ENCODE data around the gene KCNMB2. TPM values are rescaled to one million over a fixed set of nuclear protein-coding genes. Genes with fewer than 3 reads are reported as not detected.

The KCNMB2 gene
- polyA plus RNA-seq, 1 of the 3 experiments (the other 2 are of a cell fraction), result not detected

- DNase-seq, result no peak
- Histone ChIP-seq H3K36me3 (replicated peaks in 1 of 2; ENCODE audit: control insufficient read depth in 1 of 2, insufficient read depth in 2 of 2, low read length in 1 of 2) (no peaks in the 10 kb centered on the region), H4K20me1 (ENCODE audit: insufficient read depth) (no peaks in the 10 kb centered on the region), H3K9me3 (no peaks in the 10 kb centered on the region), H3K4me2 (no peak overlapping the region), H3K79me2 (ENCODE audit: insufficient read depth) (no peaks in the 10 kb centered on the region), H3K27ac (ENCODE audit: low read depth in 2 of 2, low read length in 1 of 2) (no peak overlapping the region), H2AFZ (ENCODE audit: low read depth) (no peak overlapping the region), H3K9ac (no peak overlapping the region), H3K4me1 (ENCODE audit: control insufficient read depth in 1 of 2, insufficient read depth in 2 of 2, low read depth in 1 of 2, low read length in 1 of 2) (no peaks in the 10 kb centered on the region), H3F3A (replicated peaks; ENCODE audit: insufficient read depth) (no peaks in the 10 kb centered on the region), H3K27me3 (ENCODE audit: insufficient read depth) (no peaks in the 10 kb centered on the region), H3K9me2 (no peaks in the 10 kb centered on the region), H3K4me3 (ENCODE audit: low read depth in 2 of 2, low read length in 1 of 2) (no peak overlapping the region)
- ChIA-PET POLR2A (interaction anchor here (0.6 kb wide), 1 partner anchor 96 kb away, joined by 3 read pairs; no protein-coding TSS in a partner anchor), CTCF (no interaction called here)
- 76% methylated on average over 6 of the region's 7 CpGs for WGBS (ENCODE audit: low lambda C conversion rate)
- TF ChIP-seq SMC3 (IDR thresholded peaks at IDR 0.05; ENCODE audit: low read depth, low read length) (no peak), MEF2A (IDR thresholded peaks at IDR 0.05; ENCODE audit: borderline replicate concordance, low read depth) (no peak), SIN3A (IDR thresholded peaks at IDR 0.05; ENCODE audit: borderline replicate concordance, low read depth, low read length) (no peak), RXRA (IDR thresholded peaks at IDR 0.05; ENCODE audit: borderline replicate concordance, low read depth) (no peak), MXI1 (IDR thresholded peaks at IDR 0.05; ENCODE audit: low read depth, low read length) (no peak), TCF12 (IDR thresholded peaks at IDR 0.05) (no peak), NFIC (IDR thresholded peaks at IDR 0.05; ENCODE audit: borderline replicate concordance) (no peak)
- TF ChIP-seq, protein P1, sequence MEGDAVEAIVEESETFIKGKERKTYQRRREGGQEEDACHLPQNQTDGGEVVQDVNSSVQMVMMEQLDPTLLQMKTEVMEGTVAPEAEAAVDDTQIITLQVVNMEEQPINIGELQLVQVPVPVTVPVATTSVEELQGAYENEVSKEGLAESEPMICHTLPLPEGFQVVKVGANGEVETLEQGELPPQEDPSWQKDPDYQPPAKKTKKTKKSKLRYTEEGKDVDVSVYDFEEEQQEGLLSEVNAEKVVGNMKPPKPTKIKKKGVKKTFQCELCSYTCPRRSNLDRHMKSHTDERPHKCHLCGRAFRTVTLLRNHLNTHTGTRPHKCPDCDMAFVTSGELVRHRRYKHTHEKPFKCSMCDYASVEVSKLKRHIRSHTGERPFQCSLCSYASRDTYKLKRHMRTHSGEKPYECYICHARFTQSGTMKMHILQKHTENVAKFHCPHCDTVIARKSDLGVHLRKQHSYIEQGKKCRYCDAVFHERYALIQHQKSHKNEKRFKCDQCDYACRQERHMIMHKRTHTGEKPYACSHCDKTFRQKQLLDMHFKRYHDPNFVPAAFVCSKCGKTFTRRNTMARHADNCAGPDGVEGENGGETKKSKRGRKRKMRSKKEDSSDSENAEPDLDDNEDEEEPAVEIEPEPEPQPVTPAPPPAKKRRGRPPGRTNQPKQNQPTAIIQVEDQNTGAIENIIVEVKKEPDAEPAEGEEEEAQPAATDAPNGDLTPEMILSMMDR (IDR thresholded peaks at IDR 0.05), result no peak
- TF ChIP-seq, protein P2, sequence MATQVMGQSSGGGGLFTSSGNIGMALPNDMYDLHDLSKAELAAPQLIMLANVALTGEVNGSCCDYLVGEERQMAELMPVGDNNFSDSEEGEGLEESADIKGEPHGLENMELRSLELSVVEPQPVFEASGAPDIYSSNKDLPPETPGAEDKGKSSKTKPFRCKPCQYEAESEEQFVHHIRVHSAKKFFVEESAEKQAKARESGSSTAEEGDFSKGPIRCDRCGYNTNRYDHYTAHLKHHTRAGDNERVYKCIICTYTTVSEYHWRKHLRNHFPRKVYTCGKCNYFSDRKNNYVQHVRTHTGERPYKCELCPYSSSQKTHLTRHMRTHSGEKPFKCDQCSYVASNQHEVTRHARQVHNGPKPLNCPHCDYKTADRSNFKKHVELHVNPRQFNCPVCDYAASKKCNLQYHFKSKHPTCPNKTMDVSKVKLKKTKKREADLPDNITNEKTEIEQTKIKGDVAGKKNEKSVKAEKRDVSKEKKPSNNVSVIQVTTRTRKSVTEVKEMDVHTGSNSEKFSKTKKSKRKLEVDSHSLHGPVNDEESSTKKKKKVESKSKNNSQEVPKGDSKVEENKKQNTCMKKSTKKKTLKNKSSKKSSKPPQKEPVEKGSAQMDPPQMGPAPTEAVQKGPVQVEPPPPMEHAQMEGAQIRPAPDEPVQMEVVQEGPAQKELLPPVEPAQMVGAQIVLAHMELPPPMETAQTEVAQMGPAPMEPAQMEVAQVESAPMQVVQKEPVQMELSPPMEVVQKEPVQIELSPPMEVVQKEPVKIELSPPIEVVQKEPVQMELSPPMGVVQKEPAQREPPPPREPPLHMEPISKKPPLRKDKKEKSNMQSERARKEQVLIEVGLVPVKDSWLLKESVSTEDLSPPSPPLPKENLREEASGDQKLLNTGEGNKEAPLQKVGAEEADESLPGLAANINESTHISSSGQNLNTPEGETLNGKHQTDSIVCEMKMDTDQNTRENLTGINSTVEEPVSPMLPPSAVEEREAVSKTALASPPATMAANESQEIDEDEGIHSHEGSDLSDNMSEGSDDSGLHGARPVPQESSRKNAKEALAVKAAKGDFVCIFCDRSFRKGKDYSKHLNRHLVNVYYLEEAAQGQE (IDR thresholded peaks at IDR 0.05; ENCODE audit: low read depth, low read length), result no peak
These were observed 15.7 kb downstream of the KCNMB2 start for GRCh38 chr3:178551916-178552321.

DNA sequence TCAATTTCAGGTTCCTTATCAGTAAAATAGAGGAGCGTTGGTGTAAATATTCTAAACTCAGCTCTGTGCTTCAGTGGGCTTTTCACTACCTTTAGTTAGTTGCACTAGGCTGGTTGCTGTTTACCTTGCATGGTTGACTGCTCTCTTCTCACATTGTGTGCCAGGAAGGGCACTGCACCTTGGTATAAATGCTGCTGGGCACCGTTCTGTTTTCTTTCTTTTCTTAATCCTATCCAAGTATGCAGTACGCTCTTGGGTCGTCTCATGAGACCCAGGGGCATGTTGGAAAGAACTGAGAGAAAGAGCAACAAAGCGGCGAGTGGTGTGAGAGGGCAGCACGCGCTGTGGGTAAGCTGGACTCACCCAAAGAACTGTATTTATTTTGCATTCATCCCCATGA is 22.4 kb downstream of the KCNMB2 start:
- POLR2A ChIA-PET, result no interaction called here
- no peak overlapping the region for H3K4me2 ChIP-seq
- H3K79me2 ChIP-seq (ENCODE audit: insufficient read depth), result no peaks in the 10 kb centered on the region
- no peak for DNase-seq
- TF ChIP-seq, protein P1 (IDR thresholded peaks at IDR 0.05), result no peak
- no peak for TF ChIP-seq CHD2 (IDR thresholded peaks at IDR 0.05; ENCODE audit: low read length, partially characterized antibody)
- no peak for TF ChIP-seq JUND (IDR thresholded peaks at IDR 0.05)
- TF ChIP-seq POLR2AphosphoS5 (IDR thresholded peaks at IDR 0.05; ENCODE audit: low read depth, low read length), result no peak
- H3K9ac ChIP-seq, result no peak overlapping the region
- peaks cover 0 to 3% of the 10 kb centered on the region in 2 experiments; a peak in 1 of 4 replicates for H3K4me1 ChIP-seq (ENCODE audit: control insufficient read depth in 1 of 2, insufficient read depth in 2 of 2, low read depth in 1 of 2, low read length in 1 of 2)
- 59% methylated on average over 8 of the region's 8 CpGs for WGBS (ENCODE audit: low lambda C conversion rate)
- H4K20me1 ChIP-seq (ENCODE audit: insufficient read depth), result no peaks in the 10 kb centered on the region
- no peaks in the 10 kb centered on the region for H3K9me2 ChIP-seq
- H3K36me3 ChIP-seq (replicated peaks in 1 of 2; ENCODE audit: control insufficient read depth in 1 of 2, insufficient read depth in 2 of 2, low read length in 1 of 2), result no peaks in the 10 kb centered on the region
- no peaks in the 10 kb centered on the region for H3F3A ChIP-seq (replicated peaks; ENCODE audit: insufficient read depth)
- no peaks in the 10 kb centered on the region for H3K9me3 ChIP-seq
- H3K27me3 ChIP-seq (ENCODE audit: insufficient read depth), result no peaks in the 10 kb centered on the region
- no peak overlapping the region for H3K27ac ChIP-seq (ENCODE audit: low read depth in 2 of 2, low read length in 1 of 2)
- H2AFZ ChIP-seq (ENCODE audit: low read depth), result no peak overlapping the region
- CTCF ChIA-PET, result no interaction called here
- no peak overlapping the region for H3K4me3 ChIP-seq (ENCODE audit: low read depth in 2 of 2, low read length in 1 of 2)

Data from SK-N-SH (cell line).